22Rv1 (cell line): ENCODE data around the gene UNC119B.
"Not testable (repeated sequence)": the region's sequence is repeated elsewhere in the genome, so short reads cannot be mapped to it uniquely, and the experiment has no call there.

Source experiments
- H3K27ac ChIP-seq: fragments of 450-650 bp; 2 replicates; pipeline ENCODE4 v1.5.1; 2017
- ZFX ChIP-seq: fragments of 450-650 bp; IDR thresholded peaks from 2 replicates; pipeline ENCODE4 v1.6.1; 2017; ENCODE audit warnings: antibody characterized with exemption, borderline replicate concordance
- TF ChIP-seq, protein P1 (sequence below): fragments of 450-650 bp; IDR thresholded peaks from 2 replicates; pipeline ENCODE4 v1.5.1; 2017; ENCODE audit warnings: mild to moderate bottlenecking

UNC119B gene

DNA sequence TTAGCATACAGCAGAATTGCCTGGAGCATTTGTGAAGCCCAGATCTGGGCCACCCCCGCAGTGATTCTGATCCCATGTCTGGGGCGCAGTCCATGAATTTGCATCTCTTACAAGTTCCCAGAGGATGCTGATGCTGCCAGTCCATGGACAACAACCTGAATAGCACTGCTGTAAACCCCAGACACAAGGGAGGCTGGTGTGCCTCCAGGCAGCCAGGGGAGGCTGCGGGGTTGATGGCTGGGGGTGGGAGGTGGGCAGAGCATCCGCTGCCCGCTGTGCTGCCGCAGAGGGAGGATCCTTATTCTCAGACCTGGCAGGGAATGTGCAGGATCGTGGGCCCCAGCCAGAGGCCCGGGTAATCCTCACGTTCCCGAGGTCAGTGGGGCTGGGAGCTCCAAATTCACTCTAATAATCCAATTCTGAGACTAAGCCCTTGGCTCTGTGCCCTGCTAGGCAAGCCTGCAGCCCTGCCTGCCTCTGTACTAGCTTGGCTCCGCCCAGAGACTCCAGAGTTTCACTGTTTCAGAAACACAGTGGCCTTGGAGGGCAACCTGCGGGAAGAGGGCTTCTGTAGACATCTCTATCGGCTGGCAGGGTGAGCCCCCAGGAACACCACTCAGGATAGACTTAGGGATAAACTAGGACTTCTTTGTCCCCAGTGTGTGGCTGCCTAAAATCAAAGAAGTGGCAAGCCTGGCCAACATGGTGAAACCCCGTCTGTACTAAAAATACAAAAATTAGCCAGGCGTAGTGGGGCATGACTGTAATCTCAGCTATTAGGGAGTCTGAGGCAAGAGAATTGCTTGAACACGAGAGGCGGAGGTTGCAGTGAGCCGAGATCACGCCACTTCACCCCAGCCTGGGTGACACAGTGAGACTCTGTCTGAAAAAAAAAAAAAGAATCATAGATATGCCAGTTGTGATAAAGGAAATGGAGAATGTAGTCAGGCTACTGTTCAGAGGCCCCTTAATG, 41.1 kb upstream of the UNC119B start:
- TF ChIP-seq, protein P1, sequence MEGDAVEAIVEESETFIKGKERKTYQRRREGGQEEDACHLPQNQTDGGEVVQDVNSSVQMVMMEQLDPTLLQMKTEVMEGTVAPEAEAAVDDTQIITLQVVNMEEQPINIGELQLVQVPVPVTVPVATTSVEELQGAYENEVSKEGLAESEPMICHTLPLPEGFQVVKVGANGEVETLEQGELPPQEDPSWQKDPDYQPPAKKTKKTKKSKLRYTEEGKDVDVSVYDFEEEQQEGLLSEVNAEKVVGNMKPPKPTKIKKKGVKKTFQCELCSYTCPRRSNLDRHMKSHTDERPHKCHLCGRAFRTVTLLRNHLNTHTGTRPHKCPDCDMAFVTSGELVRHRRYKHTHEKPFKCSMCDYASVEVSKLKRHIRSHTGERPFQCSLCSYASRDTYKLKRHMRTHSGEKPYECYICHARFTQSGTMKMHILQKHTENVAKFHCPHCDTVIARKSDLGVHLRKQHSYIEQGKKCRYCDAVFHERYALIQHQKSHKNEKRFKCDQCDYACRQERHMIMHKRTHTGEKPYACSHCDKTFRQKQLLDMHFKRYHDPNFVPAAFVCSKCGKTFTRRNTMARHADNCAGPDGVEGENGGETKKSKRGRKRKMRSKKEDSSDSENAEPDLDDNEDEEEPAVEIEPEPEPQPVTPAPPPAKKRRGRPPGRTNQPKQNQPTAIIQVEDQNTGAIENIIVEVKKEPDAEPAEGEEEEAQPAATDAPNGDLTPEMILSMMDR: no peak
- H3K27ac ChIP-seq: no peak overlapping the region

DNA sequence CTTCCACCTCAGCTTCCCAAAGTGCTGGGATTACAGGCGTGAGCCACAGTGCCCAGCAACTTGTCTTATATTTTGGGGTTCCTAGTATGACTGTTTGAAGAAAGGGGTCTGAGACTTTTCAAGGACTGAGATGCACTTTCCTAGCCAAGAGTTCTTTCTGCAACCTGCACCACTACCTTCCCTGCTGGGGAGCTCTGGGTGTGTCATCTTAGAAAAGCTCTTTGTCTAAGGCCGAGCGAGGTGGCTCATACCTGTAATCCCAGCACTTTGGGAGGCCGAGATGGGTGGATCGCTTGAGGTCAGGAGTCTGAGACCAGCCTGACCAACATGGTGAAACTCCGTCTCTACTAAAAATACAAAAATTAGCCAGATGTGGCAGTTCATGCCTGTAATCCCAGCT, 40.0 kb upstream of the UNC119B start:
- not testable (repeated sequence) for H3K27ac ChIP-seq

DNA sequence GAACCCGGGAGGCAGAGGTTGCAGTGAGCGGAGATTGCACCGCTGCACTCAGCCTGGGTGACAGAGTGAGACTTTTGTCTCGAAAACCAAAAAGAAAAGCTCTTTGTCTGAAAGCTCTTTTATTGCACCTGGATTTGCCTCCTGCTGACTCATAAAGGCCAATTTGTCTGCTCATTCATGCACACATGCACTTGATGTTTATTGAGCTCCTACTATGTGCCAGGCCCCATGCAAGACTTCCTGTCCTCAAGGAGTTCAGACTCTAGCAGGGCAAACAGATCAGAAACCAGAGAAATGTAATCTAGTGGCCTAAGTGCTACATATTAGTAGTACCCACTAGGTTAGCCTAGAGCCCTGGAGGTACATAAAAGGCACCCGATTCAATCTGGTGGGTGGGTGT, 39.6 kb upstream of the UNC119B start:
- H3K27ac ChIP-seq: no peak overlapping the region
- no peak for TF ChIP-seq ZFX
- TF ChIP-seq, protein P1: no peak

DNA sequence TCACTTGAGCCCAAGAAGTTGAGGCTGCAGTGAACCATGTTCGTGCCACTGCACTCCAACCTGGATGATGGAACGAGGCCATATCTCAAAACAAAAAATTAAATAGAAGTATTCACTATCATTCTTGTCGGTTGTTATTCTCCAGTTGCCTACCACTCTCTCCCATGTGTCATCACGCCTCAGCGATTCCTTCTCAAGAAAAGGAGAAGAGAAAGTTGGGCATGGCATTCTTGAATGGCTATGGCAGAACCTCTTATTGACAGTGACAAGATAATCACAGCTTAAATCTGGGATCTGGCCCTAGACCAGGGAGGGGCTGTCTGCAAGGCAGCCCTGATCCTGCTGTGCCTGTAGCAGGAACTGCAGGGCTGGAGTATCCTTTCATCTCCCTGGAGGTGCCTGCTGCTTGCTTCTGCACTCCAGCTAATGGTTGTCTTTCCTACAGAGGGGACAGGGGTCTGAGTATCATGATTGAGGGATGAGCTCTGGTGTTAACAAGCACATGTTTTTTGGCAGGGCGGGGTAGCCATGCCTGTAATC, 36.1 kb upstream of the UNC119B start:
- TF ChIP-seq, protein P1: no peak
- TF ChIP-seq ZFX: no peak
- H3K27ac ChIP-seq: no peak overlapping the region

DNA sequence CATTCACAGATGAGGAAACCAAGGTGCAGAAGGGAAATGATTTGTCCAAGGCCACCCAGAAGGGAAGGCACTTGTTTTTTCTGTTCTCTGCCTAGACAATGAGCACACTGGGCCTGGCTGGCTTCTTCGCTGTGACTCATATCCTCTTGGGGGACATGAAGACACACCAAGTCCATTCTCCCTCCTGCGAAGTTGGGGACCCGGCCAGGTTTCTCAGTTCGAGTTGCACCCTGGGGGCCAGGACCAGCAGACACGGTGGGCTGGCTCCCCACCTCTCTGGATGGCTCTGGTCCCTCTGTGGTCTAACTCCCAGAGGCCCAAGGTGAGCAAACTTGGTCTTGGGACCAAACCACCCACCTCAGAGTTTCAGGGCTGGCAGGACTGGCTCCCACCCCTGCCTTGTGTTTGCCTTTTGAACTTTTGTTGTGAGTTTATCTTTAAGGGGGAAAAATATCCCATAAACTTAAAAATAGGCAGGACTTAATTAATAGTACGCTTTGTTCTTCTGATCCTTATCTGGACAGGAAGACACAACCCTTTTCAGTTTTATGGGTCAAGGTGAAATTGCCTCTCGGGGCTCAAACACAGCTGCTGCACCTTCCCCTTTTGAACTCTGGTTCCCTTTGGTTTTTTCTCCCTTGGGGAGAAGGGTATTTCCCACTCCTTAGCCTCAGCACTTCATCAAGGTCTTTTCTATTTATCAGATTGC, 32.3 kb upstream of the UNC119B start:
- peak overlapping the region; percentile 76 for H3K27ac ChIP-seq
- no peak for TF ChIP-seq ZFX
- TF ChIP-seq, protein P1: no peak

DNA sequence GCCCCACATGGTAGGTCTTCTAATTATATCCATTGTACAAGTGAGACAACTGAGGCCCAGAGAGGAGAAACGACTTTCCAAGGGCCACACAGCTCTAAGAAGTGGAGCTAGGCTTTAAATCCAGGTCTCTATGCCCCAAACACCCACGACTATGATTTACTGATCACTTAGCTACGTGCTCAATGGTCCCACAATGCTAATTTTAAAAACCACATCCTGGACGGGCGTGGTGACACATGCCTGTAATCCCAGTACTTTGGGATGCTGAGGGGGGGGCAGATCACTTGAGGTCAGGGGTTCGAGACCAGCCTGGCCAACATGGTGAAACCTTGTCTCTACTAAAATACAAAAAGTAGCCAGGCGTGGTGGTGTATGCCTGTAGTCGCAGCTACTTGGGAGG, 31.7 kb upstream of the UNC119B start:
- TF ChIP-seq, protein P1: no peak
- TF ChIP-seq ZFX: no peak
- H3K27ac ChIP-seq: peak overlapping the region; percentile 76

DNA sequence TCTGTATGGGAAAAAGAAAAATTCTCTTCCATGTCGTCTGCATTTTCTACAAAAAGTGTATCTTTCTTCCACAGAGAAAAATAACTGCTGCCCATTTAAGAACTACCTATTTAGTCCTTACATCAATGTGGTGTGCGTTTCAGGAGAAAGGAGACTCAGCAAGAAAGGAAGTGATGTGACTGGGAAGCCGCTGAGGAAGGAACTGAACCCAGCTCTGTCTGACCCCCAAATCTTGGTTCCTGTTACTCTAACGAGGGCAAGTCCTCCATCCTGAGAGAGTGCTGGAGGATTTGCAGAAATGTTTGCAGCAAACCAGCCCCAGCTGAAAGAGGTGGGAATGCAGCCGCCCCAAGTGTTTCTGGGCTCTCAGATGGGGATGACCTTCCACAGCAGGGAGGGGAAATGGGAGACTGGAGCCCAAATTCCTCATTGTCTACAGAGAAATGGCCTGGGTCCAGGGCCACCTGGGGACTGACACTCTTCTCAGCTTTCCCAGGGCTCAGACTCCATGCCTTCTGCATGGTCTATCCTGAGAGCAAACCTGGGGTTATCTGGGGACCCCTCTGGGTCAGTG, 30.0 kb upstream of the UNC119B start:
- TF ChIP-seq ZFX: no peak
- TF ChIP-seq, protein P1: no peak
- H3K27ac ChIP-seq: no peak overlapping the region
